Adipose tissue (tissue), 3 donors: Measurements from ENCODE around the gene CAMK2A. TPM values are rescaled to one million over a fixed set of nuclear protein-coding genes. Genes with fewer than 3 reads are reported as not detected.

Source experiments
- H3K27ac ChIP-seq: one replicate; pipeline ENCODE4 v1.5.1; 2013; ENCODE audit warnings: low read depth, low read length
- WGBS, 3 donors: extraction: QIAGEN DNeasy Blood & Tissue Kit; methylation state at CpG; one replicate each; pipeline ENCODE4 v1.1.7; 2013; 5-methylcytosine and 5-hydroxymethylcytosine counted together
- polyA plus RNA-seq, 3 donors: library from polyadenylated mRNA; stranded (reverse); fragments of 200-250 nt; gene quantifications; one replicate each; pipeline ENCODE4 v1.2.3, GENCODE V29; 2013
- donor health status: healthy with polysubstance abuse.
- donor health status: Bipolar disorder and iron deficiency.
- donor health status: healthy.

CAMK2A gene
- polyA plus RNA-seq, 3 donors, result 0.06 to 0.07 TPM; not detected in 1

DNA sequence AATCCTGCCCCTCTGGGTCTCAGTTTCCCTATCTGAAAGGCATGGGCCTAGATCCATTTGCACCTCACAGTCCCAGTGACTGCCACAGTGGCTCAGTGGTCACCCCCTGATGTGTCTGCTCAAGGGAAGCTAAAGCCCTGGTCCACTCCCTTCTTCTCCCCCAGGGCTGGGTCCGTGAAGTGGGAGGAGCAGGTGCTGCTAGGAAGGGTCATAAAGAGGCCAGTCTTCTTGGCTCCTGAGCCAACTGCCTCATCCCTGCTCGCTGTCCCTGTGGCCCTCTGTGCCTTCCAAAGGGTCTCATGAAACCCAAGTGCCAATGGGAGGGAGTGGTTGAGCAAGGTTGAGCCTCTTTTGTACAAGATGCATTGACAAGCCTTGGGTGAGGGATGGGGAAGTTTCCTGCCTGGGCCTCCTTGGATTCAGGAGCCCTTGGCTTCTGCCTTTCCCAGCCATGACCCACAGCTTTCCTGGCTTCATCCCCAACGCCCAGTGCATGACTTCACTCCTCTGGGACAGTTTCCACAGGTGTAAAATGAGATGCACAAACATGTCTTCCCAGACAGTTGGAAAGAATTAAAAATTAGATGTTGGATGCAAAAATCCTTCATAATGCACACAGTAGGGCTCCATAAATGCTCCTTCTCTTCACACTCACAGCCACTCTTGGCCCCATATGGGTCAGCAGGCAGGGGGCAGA lies 101.3 kb downstream of the CAMK2A start:
- no peak overlapping the region for H3K27ac ChIP-seq
- 51 to 65% (median 60%) methylated on average over 3 of the region's 3 CpGs for WGBS, 3 donors

DNA sequence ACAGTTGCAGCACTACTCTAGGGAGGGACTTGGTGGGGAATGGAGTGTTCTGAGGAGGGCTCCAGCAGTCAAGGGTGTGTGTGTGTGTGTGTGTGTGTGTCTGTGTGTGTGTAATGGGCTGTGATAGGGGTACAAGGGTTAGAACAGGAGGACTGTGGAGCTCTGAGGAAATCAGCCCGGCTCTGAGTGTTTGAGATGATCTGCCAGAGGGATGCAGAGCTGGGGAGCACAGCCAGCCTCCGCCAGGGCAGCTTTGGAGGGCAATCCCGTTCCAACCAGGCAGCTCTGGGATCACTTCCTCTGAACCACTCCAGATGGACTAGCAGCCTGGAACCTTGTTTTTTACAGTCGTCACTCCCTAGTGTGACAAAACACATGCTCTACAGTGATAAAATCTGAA lies 102.7 kb downstream of the CAMK2A start:
- 69 to 91% (median 78%) methylated on average over 4 of the region's 4 CpGs for WGBS, 3 donors
- no peak overlapping the region for H3K27ac ChIP-seq

- WGBS, 3 donors, result 94 to 97% (median 96%) methylated on average over 8 of the region's 8 CpGs
- H3K27ac ChIP-seq, result no peak overlapping the region
Observed at GRCh38 chr5:150186137-150186536, 103.4 kb downstream of the CAMK2A start.

GRCh38 chr5:150184990-150185912 lies 104.3 kb downstream of the CAMK2A start:
- 56 to 75% (median 70%) methylated on average over 12 of the region's 12 CpGs for WGBS, 3 donors
- H3K27ac ChIP-seq, result no peak overlapping the region

DNA sequence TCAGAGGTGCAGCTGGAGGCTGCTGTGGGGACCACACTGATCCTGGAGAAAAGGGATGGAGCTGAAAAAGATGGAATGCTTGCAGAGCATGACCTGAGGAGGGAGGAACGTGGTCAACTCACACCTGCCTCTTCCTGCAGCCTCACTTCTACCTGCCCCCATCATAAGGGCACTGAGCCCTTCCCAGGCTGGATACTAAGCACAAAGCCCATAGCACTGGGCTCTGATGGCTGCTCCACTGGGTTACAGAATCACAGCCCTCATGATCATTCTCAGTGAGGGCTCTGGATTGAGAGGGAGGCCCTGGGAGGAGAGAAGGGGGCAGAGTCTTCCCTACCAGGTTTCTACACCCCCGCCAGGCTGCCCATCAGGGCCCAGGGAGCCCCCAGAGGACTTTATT lies 105.6 kb downstream of the CAMK2A start:
- no peak overlapping the region for H3K27ac ChIP-seq
- 76 to 92% (median 91%) methylated on average over 2 of the region's 2 CpGs for WGBS, 3 donors

GRCh38 chr5:150183436-150183835 lies 106.1 kb downstream of the CAMK2A start:
- H3K27ac ChIP-seq, result no peak overlapping the region
- 94 to 98% (median 96%) methylated on average over 12 of the region's 12 CpGs for WGBS, 3 donors

- H3K27ac ChIP-seq, result no peak overlapping the region
- 91 to 96% (median 95%) methylated on average over 10 of the region's 10 CpGs for WGBS, 3 donors
Observed at GRCh38 chr5:150182774-150183173, 106.8 kb downstream of the CAMK2A start.

GRCh38 chr5:150181766-150182545 lies 107.6 kb downstream of the CAMK2A start:
- no peak overlapping the region for H3K27ac ChIP-seq
- WGBS, 3 donors, result 89 to 92% (median 91%) methylated on average over 9 of the region's 9 CpGs

GRCh38 chr5:150181027-150181426 lies 108.5 kb downstream of the CAMK2A start:
- no peak overlapping the region for H3K27ac ChIP-seq
- 56 to 85% (median 64%) methylated on average over 5 of the region's 5 CpGs for WGBS, 3 donors

GRCh38 chr5:150180241-150181026 lies 109.1 kb downstream of the CAMK2A start:
- 37 to 80% (median 48%) methylated on average over 18 of the region's 18 CpGs for WGBS, 3 donors
- H3K27ac ChIP-seq, result no peak overlapping the region

- WGBS, 3 donors, result 90 to 98% (median 92%) methylated on average over 7 of the region's 7 CpGs
- H3K27ac ChIP-seq, result no peak overlapping the region
Observed at GRCh38 chr5:150179019-150179620, 110.5 kb downstream of the CAMK2A start.

- H3K27ac ChIP-seq, result no peak overlapping the region
- WGBS, 3 donors, result 45 to 69% (median 65%) methylated on average over 4 of the region's 4 CpGs
Observed at GRCh38 chr5:150178262-150178661, 111.3 kb downstream of the CAMK2A start.

DNA sequence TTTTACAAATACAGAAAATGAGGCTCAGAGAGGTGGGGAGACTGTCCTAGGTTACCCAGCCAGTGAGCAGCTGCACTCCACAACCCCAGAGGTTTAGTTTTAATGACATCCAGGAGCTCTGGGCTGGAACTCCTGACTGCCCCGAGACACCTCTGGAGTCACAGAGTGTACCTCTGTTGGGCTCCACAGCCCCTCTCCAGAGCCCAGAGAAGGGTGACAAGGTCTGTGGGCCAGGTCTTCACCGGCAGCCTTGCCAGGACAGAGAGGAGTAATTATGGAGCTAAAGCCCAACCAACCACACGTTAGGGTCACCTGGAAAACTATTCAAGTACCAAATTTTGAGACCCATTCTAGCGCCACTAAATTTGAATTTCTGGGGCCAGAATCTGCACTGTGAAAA lies 111.9 kb downstream of the CAMK2A start:
- 67 to 83% (median 75%) methylated on average over 4 of the region's 4 CpGs for WGBS, 3 donors
- no peak overlapping the region for H3K27ac ChIP-seq

- 75 to 86% (median 82%) methylated on average over 8 of the region's 8 CpGs for WGBS, 3 donors
- no peak overlapping the region for H3K27ac ChIP-seq
Observed at GRCh38 chr5:150176745-150177477, 112.7 kb downstream of the CAMK2A start.

DNA sequence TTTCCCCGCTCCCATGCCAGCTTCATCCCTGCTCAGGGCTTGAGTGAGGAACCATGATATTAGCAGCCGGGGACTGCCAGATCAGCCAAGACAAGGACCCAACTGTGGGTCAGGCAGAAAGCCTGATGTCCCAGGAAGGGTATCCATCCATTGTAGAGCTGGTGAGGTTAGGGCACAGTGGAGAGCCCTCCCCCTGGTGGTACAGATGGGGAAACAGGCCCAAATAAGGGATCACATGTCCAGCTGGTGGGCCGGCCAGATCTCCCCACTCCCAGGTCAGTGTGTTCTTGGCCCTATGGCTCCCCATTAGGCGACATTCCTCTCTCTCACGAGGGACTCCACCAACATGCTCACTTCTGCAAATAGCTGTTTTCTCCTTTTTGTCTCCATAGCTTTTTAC lies 114.0 kb downstream of the CAMK2A start:
- WGBS, 3 donors, result 67 to 84% (median 79%) methylated on average over 5 of the region's 5 CpGs
- H3K27ac ChIP-seq, result no peak overlapping the region

GRCh38 chr5:150175076-150175475 lies 114.5 kb downstream of the CAMK2A start:
- H3K27ac ChIP-seq, result no peak overlapping the region
- WGBS, 3 donors, result 41 to 68% (median 62%) methylated on average over 1 of the region's 1 CpG

- H3K27ac ChIP-seq, result no peak overlapping the region
- WGBS, 3 donors, result 90 to 97% (median 95%) methylated on average over 6 of the region's 6 CpGs
Observed at GRCh38 chr5:150174285-150174684, 115.3 kb downstream of the CAMK2A start.
